NCI-H510A (cell line): ENCODE measurements around the gene BANF2.
A peak's percentile ranks its signal among the peaks of the same experiment; 100 is the strongest.
"Not testable (repeated sequence)": the region's sequence is repeated elsewhere in the genome, so short reads cannot be mapped to it uniquely, and the experiment has no call there.

Experiments used
- DNase-seq: peaks from one replicate; lab custom pipeline; 2025; lab: John Stamatoyannopoulos, UW

Gene BANF2

GRCh38 chr20:17683218-17684076, 16.3 kb upstream of the BANF2 start:
- no peak for DNase-seq

GRCh38 chr20:17684077-17684888, 15.5 kb upstream of the BANF2 start:
- no peak for DNase-seq

- no peak for DNase-seq
Observed at GRCh38 chr20:17685168-17685567, 14.6 kb upstream of the BANF2 start.

- DNase-seq, result no peak
Observed at GRCh38 chr20:17687800-17688199, 12.0 kb upstream of the BANF2 start.

- DNase-seq, result peak; percentile 6
Observed at GRCh38 chr20:17688965-17689364, 10.8 kb upstream of the BANF2 start.

GRCh38 chr20:17690144-17690543, 9.6 kb upstream of the BANF2 start:
- DNase-seq, result no peak

- no peak for DNase-seq
Observed at GRCh38 chr20:17691758-17692157, 8.0 kb upstream of the BANF2 start.

GRCh38 chr20:17693444-17694001, 6.2 kb upstream of the BANF2 start:
- no peak for DNase-seq

GRCh38 chr20:17694767-17695166, 5.0 kb upstream of the BANF2 start:
- DNase-seq, result no peak

GRCh38 chr20:17696287-17696686, 3.5 kb upstream of the BANF2 start:
- no peak for DNase-seq

- DNase-seq, result no peak
Observed at GRCh38 chr20:17697171-17697570, 2.6 kb upstream of the BANF2 start.

- DNase-seq, result peak; percentile 28
Observed at GRCh38 chr20:17698384-17698783, 1.4 kb upstream of the BANF2 start.

- no peak for DNase-seq
Observed at GRCh38 chr20:17700637-17701036, 871 bp downstream of the BANF2 start.

- no peak for DNase-seq
Observed at GRCh38 chr20:17701826-17702225, 2.1 kb downstream of the BANF2 start.

GRCh38 chr20:17704589-17705317, 5.0 kb downstream of the BANF2 start:
- DNase-seq, result no peak

- DNase-seq, result no peak
Observed at GRCh38 chr20:17705916-17706315, 6.2 kb downstream of the BANF2 start.

GRCh38 chr20:17706632-17707031, 6.9 kb downstream of the BANF2 start:
- no peak for DNase-seq

GRCh38 chr20:17707951-17708350, 8.2 kb downstream of the BANF2 start:
- DNase-seq, result not testable (repeated sequence)

- no peak for DNase-seq
Observed at GRCh38 chr20:17708675-17709360, 9.1 kb downstream of the BANF2 start.

- DNase-seq, result no peak
Observed at GRCh38 chr20:17709361-17710293, 9.9 kb downstream of the BANF2 start.
